ENCODE results near the gene ZDHHC13.

The ZDHHC13 gene

GRCh38 chr11:19116971-19117759 lies at the start of gene ZDHHC13:
Gene ZDHHC13 (plus strand): TSS chr11:19117168. CDS start chr11:19117250, 82 bp downstream.
- DNase-seq (ENCODE audit: low read depth, low spot score): peak; percentile 95

- DNase-seq (ENCODE audit: low read depth, low spot score): peak; percentile 80
Measured at GRCh38 chr11:19071255-19071654, 45.7 kb upstream of the ZDHHC13 start.

GRCh38 chr11:19072464-19072863 lies 44.5 kb upstream of the ZDHHC13 start:
- DNase-seq (ENCODE audit: low read depth, low spot score): no peak

- peak; percentile 66 for DNase-seq (ENCODE audit: low read depth, low spot score)
Measured at GRCh38 chr11:19073454-19074415, 43.2 kb upstream of the ZDHHC13 start.

GRCh38 chr11:19075636-19076035 lies 41.3 kb upstream of the ZDHHC13 start:
- DNase-seq (ENCODE audit: low read depth, low spot score): no peak

GRCh38 chr11:19076744-19077589 lies 40.0 kb upstream of the ZDHHC13 start:
- peak; percentile 85 for DNase-seq (ENCODE audit: low read depth, low spot score)

GRCh38 chr11:19077965-19078364 lies 39.0 kb upstream of the ZDHHC13 start:
- DNase-seq (ENCODE audit: low read depth, low spot score): no peak

DNA sequence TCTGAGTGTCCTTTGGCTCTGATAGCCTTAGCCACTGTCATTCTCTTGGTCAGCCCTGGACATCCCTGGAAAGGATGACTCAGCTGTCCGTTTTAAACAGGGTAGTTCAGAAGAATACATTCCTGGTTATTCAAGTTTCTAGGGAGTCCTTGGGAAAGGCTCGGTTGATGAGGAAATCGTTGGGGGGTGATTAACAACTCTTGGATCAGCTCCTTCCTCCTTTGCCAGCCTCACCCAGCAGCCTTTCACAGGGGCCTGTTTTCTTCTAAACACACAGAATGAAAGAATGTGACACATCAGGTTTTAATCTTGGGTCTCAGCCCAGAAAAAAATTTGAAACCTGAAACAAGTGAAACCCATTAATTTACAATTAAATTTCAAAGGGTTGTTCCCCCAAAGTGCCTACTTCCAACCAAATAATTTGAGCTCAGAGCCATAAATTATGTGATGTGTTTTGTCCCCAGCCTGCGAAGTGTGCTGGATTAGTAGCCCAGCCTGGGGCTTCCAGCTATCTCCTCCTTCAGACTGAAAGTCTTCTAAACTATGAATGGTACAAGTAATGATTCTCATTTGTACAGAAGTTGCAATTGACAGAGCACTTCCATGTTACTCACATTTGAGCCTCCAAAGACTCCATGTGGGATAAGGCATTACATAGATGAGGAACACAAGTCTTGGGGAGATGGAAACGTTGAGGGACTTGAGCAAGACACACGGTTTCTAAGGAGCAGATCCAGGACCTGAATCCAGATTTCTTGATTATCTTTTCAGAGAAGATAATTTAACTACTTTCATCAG lies 37.1 kb upstream of the ZDHHC13 start:
- peak; percentile 60 for DNase-seq (ENCODE audit: low read depth, low spot score)

- DNase-seq (ENCODE audit: low read depth, low spot score): no peak
Measured at GRCh38 chr11:19080579-19080993, 36.4 kb upstream of the ZDHHC13 start.

- DNase-seq (ENCODE audit: low read depth, low spot score): no peak
Measured at GRCh38 chr11:19083166-19083565, 33.8 kb upstream of the ZDHHC13 start.

- no peak for DNase-seq (ENCODE audit: low read depth, low spot score)
Measured at GRCh38 chr11:19084661-19085315, 32.2 kb upstream of the ZDHHC13 start.

- DNase-seq (ENCODE audit: low read depth, low spot score): no peak
Measured at GRCh38 chr11:19087658-19088057, 29.3 kb upstream of the ZDHHC13 start.

DNA sequence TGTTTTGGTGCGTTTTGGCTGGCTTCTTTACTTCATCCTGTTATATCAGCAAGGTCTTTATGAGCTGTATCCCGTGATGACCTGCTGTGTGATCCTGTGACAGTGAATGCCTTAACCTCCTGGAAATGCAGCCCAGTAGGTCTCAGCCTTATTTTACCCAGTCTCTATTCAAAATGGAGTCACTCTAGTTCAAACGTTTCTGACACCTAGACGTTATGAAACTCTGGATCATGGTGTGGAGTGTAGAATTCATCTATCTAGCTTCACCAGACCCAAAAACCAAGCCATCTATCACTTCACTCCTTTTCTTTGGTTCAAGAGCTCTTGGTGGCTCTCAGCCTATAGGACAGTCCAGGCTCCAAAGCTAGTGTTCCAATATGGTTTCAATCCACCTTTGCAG lies 28.2 kb upstream of the ZDHHC13 start:
- DNase-seq (ENCODE audit: low read depth, low spot score): no peak

GRCh38 chr11:19089421-19089820 lies 27.5 kb upstream of the ZDHHC13 start:
- no peak for DNase-seq (ENCODE audit: low read depth, low spot score)

GRCh38 chr11:19091366-19091765 lies 25.6 kb upstream of the ZDHHC13 start:
- DNase-seq (ENCODE audit: low read depth, low spot score): no peak

DNA sequence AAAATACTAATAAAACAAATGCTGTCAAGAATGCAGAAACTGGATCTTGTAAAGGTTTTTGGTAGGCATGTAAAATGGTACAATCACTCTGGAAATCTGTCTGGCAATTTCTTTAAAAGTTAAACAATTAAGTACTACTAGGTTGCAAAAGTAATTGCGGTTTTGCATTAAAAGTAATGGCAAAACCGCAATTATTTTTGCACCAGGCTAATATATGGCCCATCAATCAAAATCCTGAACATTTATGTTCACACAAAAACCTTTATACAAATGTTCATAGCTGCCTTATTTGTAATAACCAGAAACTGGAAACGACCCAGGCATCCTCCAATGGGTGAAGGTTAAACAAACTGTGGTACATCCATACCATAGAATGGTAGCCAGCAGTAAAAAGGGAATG lies 24.6 kb upstream of the ZDHHC13 start:
- no peak for DNase-seq (ENCODE audit: low read depth, low spot score)

- no peak for DNase-seq (ENCODE audit: low read depth, low spot score)
Measured at GRCh38 chr11:19092850-19093249, 24.1 kb upstream of the ZDHHC13 start.

GRCh38 chr11:19093976-19094375 lies 23.0 kb upstream of the ZDHHC13 start:
- DNase-seq (ENCODE audit: low read depth, low spot score): no peak

DNA sequence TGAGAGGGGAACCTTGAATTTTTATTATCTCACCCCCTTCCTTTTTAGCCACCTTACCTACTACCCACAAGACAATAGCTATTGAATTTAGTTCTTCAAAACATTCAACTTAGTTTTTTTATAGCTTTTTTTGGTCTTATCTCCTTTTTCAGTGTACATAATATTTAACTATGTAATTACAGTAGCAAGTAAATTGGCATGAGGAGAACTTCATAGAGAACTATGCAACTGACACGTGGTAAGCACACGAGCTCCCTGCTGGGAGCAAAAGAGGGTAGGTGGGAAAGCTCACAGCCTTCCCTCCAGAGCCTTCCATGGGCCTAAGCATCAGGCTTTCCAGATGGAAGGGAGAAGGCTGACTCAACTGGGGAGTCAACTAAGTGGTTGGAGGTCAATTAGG lies 22.1 kb upstream of the ZDHHC13 start:
- DNase-seq (ENCODE audit: low read depth, low spot score): no peak

DNA sequence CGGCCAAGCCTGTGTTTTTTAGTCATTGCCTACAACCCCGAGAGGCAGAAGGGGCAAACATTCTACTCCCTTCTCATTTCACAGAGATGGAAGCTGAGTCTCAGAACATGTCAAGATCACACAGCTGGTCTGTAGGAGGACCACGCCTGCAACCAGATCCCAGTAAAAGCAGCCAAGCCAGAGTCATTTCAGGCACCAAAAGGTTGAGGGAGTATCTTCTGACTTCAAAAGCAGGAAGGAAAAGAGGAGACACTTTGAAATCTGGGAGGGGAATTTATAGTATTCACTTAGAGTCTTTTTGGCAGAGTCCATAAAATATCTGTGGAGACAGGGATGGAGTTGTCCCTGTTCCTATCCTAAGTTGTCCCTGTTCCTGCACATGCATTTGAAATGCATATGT lies 17.9 kb upstream of the ZDHHC13 start:
- no peak for DNase-seq (ENCODE audit: low read depth, low spot score)

Data from ELF-1 (cell line).